T follicular helper cell (primary cell): ENCODE measurements around the gene CCDC91.
"Not testable (repeated sequence)": the region's sequence is repeated elsewhere in the genome, so short reads cannot be mapped to it uniquely, and the experiment has no call there.

Experiments
- DNase-seq: peaks from one replicate; pipeline ENCODE4 v3.0.0-alpha.2; 2020; ENCODE audit warnings: low read depth

The CCDC91 gene

DNA sequence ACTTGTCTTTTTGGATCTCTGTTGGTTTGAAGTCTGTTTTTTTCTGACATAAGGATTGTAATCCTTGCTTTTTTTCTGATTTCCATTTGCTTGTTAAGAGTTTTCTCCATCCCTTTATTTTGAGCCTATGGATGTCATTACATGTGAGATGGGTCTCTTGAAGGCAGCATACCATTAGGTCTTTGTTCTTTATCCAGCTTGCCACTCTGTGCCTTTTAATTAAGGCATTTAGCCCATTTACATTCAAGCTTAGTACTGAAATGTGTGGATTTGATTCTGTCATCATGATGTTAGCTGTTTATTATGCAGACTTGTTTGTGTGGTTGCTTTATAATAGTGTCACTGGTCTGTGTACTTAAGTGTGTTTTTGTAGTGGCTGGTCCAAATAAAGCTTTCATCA is 100.0 kb downstream of the CCDC91 start:
- DNase-seq = no peak

DNA sequence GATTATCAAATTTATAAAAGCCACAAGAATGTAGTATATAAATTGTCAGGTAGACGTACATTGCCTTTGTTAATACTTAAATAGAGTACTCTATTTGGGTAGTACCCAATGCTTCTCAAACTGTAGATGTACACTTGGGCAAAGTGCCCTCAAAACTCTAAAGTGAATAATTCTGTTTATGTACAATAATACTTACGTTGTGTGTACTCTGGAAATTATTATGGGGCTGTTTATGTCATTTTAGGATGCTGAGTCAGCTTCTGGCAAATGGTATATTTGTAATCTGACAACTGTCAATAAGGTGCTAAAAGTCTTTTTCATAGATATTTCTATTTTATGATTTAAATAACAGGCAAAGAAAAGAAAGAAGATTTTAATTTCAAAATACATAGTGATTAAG is 102.4 kb downstream of the CCDC91 start:
- no peak for DNase-seq

DNA sequence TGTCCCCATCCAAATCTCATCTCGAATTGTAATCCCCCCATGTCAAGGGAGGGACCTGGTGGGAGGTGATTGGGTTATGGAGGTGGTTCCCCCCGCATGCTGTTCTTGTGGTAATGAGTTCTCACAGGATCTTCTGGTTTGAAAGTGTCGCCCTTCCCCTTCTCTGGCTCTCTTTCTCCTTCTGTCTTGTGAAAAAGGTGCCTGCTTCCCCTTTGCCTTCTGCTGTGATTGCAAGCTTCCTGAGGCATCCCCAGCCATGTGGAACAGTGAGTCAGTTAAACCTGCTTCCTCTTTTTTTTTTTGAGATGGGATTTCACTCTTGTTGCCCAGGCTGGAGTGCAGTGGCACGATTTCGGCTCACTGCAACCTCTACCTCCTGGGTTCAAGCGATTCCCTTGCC is 104.0 kb downstream of the CCDC91 start:
- no peak for DNase-seq

DNA sequence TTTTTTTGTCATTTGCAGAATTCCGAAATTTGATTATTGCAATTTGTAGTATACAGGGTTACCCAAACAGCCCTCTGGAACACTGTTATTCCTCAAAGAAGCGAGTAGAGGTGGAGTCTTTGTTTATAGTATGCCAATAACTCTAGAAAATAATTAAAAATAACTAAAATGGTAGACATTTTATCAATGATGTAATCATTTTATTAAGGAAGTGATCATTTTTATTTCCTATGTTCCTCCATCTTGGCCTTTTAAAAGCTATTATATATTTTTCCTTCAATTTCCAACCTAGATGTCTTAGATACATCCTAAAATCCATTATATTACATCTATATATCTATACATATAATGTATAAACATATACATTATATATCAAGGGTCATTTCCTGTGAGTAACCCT is 106.0 kb downstream of the CCDC91 start:
- no peak for DNase-seq

GRCh38 chr12:28303192-28303591 is 112.9 kb downstream of the CCDC91 start:
- no peak for DNase-seq

DNA sequence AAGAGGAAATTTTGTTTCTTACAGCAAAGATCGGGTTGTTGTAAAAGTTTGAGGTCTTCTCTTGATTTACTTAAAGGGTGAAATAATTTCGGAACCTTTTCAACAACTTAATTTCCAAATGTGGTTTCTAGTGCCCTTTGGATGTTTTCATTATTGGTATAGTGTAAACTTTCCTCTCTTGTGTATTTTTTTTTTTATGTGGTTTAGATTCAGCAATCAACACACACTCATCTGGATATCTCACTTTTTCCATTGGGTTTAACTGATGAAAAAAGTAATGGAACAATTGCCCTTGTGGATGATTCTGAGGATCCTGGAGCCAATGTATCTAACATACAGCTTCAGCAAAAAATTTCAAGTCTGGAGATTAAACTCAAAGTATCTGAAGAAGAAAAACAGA is 116.3 kb downstream of the CCDC91 start:
- DNase-seq = no peak

GRCh38 chr12:28308891-28309290 is 118.6 kb downstream of the CCDC91 start:
- no peak for DNase-seq

DNA sequence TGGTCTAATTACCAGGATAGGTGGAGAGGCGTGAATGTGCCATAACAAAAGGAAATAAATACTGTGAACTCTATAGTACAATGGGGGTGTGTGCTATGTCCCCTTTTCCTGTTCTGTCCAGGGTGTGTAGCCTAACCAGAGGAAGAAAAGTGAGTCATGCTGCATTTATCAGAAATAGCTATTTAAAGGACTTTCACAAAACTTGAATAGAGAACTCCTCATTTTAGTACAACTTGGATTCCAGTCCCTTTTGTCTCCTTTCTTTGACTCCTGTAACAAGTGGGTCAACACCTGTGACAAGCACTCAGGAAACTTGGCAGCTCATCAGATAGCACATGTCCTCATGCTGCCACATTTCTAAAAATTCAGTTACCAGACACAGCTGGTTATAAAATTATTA is 123.4 kb downstream of the CCDC91 start:
- DNase-seq = no peak

- no peak for DNase-seq
Observed at GRCh38 chr12:28316049-28316448, 125.8 kb downstream of the CCDC91 start.

- no peak for DNase-seq
Observed at GRCh38 chr12:28318273-28318672, 128.0 kb downstream of the CCDC91 start.

DNA sequence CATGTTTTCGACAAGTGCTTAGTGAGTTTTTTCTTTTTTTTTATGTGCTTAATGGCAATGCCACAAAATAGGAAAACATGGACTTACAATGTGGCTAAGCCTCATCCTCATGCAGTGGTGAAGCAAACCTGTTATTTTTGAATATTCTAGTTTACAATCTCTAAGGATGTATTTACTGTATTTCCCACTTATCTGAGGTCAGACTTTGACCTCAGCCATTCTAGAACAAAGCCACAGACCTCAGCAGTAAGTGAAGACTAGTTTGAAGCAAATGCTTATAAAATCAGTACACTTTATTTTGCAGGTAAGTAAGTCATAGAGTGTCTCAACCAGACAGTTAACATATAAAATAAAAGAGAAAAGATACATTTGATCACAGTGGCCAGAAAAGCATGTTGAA is 130.1 kb downstream of the CCDC91 start:
- no peak for DNase-seq

GRCh38 chr12:28327722-28328121 is 137.5 kb downstream of the CCDC91 start:
- DNase-seq = no peak

GRCh38 chr12:28328967-28329366 is 138.7 kb downstream of the CCDC91 start:
- DNase-seq = no peak

GRCh38 chr12:28329727-28330126 is 139.5 kb downstream of the CCDC91 start:
- DNase-seq = not testable (repeated sequence)

DNA sequence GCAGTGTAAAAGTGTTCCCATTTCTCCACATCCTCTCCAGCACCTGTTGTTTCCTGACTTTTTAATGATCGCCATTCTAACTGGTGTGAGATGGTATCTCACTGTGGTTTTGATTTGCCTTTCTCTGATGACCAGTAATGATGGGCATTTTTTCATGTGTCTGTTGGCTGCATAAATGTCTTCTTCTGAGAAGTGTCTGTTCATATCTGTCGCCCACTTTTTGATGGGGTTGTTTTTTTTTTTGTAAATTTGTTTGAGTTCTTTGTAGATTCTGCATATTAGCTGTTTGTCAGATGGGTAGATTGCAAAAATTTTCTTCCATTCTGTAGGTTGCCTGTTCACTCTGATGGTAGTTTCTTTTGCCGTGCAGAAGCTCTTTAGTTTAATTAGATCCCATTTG is 140.0 kb downstream of the CCDC91 start:
- not testable (repeated sequence) for DNase-seq

GRCh38 chr12:28331130-28331529 is 140.9 kb downstream of the CCDC91 start:
- DNase-seq = no peak

- DNase-seq = no peak
Observed at GRCh38 chr12:28340261-28341045, 150.2 kb downstream of the CCDC91 start.

DNA sequence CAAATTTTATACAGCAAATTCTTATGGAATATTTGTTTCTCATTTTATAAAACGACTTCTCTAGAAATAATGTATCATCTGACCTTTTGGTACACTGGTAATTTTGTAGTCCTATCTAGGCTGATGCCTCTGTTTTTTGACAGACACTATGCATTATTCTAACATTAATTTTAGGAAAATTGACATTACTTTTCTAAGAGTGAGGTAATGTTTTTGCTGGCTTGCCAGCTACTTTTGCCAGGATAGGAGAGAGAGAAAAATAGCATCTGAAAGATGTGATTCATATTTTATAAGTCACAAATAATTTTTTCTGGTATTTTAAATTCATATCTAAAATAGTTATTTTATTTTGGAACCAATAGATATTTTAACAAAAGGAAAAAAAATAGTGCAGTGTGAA is 153.5 kb downstream of the CCDC91 start:
- DNase-seq = no peak

GRCh38 chr12:28346567-28346966 is 156.3 kb downstream of the CCDC91 start:
- DNase-seq = no peak

DNA sequence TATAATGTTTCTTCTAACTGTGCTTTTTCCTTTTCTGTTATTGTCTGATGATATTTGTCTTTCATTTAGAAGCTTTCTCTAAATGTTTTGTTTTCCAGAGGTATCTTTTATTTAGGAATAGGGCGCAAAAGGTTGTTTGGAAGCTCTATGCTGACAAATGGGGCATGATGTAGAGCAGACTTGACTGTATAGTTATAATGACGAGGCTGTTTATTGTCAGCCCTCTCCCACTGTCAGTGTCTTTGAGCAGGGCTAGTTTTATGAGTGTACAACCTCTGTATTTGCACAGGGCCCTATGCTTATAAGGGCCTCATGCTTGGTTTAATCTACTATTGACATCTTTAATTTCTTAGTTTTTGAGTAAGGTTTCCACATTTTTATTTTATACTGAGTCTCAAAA is 158.9 kb downstream of the CCDC91 start:
- no peak for DNase-seq

DNA sequence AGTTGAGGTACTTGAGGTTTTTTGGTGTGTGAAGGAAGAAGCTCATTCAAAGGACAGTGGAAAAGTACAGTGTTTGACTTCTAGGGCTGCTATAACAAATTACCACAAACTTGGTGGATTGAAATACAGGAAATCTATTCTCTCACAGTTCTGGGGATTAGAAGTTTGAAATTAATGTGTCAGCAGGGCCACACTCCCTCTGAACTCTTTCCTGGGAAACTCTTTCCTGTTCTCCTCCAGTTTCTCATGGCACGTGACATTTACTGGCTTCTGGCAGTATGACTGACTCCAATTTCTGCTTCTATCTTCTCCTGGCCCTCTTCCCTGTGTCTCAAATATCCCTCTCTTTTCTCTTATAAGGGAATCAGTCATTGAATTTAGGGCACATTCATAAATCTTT is 160.2 kb downstream of the CCDC91 start:
- DNase-seq = no peak

DNA sequence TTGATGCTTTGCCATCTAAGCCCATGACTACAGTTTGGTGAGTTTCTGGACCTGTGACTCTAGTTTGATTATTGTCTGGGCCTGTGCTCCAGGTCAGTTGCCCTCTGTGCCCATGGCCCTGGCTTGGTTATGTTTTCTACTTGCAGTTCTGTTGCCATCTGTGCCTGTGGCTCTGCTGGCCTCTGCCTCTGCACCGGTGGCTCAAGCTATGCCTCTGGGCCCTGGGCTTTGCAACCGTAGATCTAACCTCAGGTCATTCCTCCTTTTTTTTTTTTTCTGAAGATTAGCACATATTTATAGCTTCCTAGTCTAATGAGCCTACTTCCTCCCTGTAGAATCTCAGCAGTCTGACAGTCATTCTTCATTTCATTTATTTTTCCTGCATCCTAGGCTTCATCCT is 161.2 kb downstream of the CCDC91 start:
- no peak for DNase-seq

GRCh38 chr12:28355161-28355560 is 164.9 kb downstream of the CCDC91 start:
- no peak for DNase-seq

DNA sequence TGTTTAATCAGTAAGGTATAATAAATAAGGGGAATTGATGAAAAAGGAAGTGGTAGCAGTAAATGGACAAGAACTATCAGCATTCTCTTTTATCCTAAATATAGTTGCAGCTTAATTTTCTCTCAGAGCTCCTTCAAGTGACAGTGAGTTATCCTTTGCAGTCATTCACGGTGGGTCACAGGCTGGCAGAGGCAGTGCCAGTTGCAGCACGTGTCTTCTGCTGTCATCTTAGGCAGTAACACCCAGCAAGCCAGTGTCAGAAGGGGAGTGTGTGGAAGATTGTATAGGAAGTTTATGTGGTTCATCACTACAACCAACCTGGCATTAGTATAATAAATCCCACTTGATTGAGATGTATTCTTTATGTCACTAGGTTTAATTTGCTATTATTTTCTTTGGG is 170.0 kb downstream of the CCDC91 start:
- DNase-seq = no peak
